PC-3 (cell line): ENCODE results near the gene PDYN. TPM values are rescaled to one million over a fixed set of nuclear protein-coding genes. Genes with fewer than 3 reads are reported as not detected.

Experiments
- ATAC-seq: fragments of 200-7000 bp; cut with Tn5 transposase; 2 replicates; pipeline ENCODE4 v1.9.1; 2020; ENCODE audit warnings: mild to moderate bottlenecking, moderate library complexity
- BruUV-seq: library from RNA; stranded (reverse); fragments of 400-500 nt; replicated peaks from 2 replicates; lab custom pipeline; 2021; lab: Mats Ljungman, UMichigan
- CTCF ChIA-PET: fragments of 300-600 bp; sonication (Branson Sonifier 250); formaldehyde crosslinking; loops from one replicate; lab custom pipeline; 2022; ENCODE audit warnings: antibody characterized with exemption; lab: Charles Lee
- POLR2A ChIA-PET: fragments of 300-600 bp; sonication (Branson Sonifier 250); formaldehyde crosslinking; loops from one replicate; lab custom pipeline; 2022; ENCODE audit warnings: antibody characterized with exemption; ENCODE audit not compliant: unreplicated experiment; lab: Charles Lee
- DNase-seq: peaks from one replicate; pipeline ENCODE4 v3.0.0-alpha.2; 2015
- H2AFZ ChIP-seq: fragments of 300-600 bp; sonication (generic); 2 replicates; pipeline ENCODE4 v1.6.0; 2016; ENCODE audit warnings: antibody characterized with exemption, low read length
- H3F3A ChIP-seq: fragments of 300-600 bp; sonication (generic); one replicate; pipeline ENCODE4 v1.6.0; 2017; ENCODE audit warnings: antibody characterized with exemption, low read length, control low read depth, mild to moderate bottlenecking; ENCODE audit not compliant: unreplicated experiment
- H3K27ac ChIP-seq: fragments of 300-600 bp; sonication (generic); 2 replicates; pipeline ENCODE4 v1.5.1; 2016; ENCODE audit warnings: mild to moderate bottlenecking, low read length
- H3K27me3 ChIP-seq: fragments of 300-600 bp; sonication (generic); 2 replicates; pipeline ENCODE4 v1.6.1; 2016; ENCODE audit warnings: low read length, mixed read lengths
- H3K36me3 ChIP-seq: fragments of 300-600 bp; sonication (generic); 2 replicates; pipeline ENCODE4 v1.6.1; 2016; ENCODE audit warnings: low read depth, mixed run types, low read length, mixed read lengths
- H3K4me1 ChIP-seq: fragments of 300-600 bp; sonication (generic); 2 replicates; pipeline ENCODE4 v1.5.1; 2016; ENCODE audit warnings: low read length; ENCODE audit not compliant: insufficient read depth
- H3K4me2 ChIP-seq: fragments of 300-600 bp; sonication (generic); 2 replicates; pipeline ENCODE4 v1.6.0; 2016; ENCODE audit warnings: low read length
- H3K4me3 ChIP-seq: fragments of 300-600 bp; sonication (generic); 2 replicates; pipeline ENCODE4 v1.5.1; 2016; ENCODE audit warnings: mild to moderate bottlenecking, low read length, mixed read lengths
- H3K79me2 ChIP-seq: fragments of 300-600 bp; sonication (generic); 2 replicates; pipeline ENCODE4 v1.6.1; 2017; ENCODE audit warnings: low read length, mixed read lengths
- H3K9ac ChIP-seq: fragments of 300-600 bp; sonication (generic); 2 replicates; pipeline ENCODE4 v1.6.0; 2016; ENCODE audit warnings: mild to moderate bottlenecking, low read length
- H3K9me2 ChIP-seq: fragments of 300-600 bp; sonication (generic); replicated peaks from 2 replicates; pipeline ENCODE4 v1.6.1; 2016; ENCODE audit warnings: mixed run types, low read length, mixed read lengths
- H3K9me3 ChIP-seq: fragments of 300-600 bp; sonication (generic); 2 replicates; pipeline ENCODE4 v1.6.1; 2016; ENCODE audit warnings: low read length, mixed read lengths
- H4K20me1 ChIP-seq: fragments of 300-600 bp; sonication (generic); 2 replicates; pipeline ENCODE4 v1.6.1; 2016; ENCODE audit warnings: low read length, mixed read lengths
- EZH2 ChIP-seq: fragments of 300-600 bp; sonication (generic); IDR thresholded peaks from one replicate; pipeline ENCODE4 v1.6.1; 2017; ENCODE audit warnings: antibody characterized with exemption, mild to moderate bottlenecking, low read length; ENCODE audit not compliant: unreplicated experiment
- EZH2phosphoT487 ChIP-seq: fragments of 300-600 bp; sonication (generic); IDR thresholded peaks from 2 replicates; pipeline ENCODE4 v1.6.1; 2018; ENCODE audit warnings: mild to moderate bottlenecking, antibody characterized with exemption, low read length, borderline replicate concordance
- intact Hi-C: fragments of 100-400 bp; cut with micrococcal nuclease; formaldehyde crosslinking; loops from 2 replicates; pipeline ENCODE4 v1.9.0; 2023
- total RNA-seq: library from RNA; depleted of rRNA; stranded (reverse); fragments of >200 nt; gene quantifications from 2 replicates; pipeline ENCODE4 v1.2.3, GENCODE V29; 2014
- TF ChIP-seq, protein P1 (sequence below): fragments of 300-600 bp; sonication (generic); conservative IDR thresholded peaks from 2 replicates; pipeline ENCODE4 v1.5.1; 2017; ENCODE audit warnings: antibody characterized with exemption, low read depth, mild to moderate bottlenecking, low read length

Gene PDYN
- total RNA-seq, 1 experiment from 2014 or later, result not detected

DNA sequence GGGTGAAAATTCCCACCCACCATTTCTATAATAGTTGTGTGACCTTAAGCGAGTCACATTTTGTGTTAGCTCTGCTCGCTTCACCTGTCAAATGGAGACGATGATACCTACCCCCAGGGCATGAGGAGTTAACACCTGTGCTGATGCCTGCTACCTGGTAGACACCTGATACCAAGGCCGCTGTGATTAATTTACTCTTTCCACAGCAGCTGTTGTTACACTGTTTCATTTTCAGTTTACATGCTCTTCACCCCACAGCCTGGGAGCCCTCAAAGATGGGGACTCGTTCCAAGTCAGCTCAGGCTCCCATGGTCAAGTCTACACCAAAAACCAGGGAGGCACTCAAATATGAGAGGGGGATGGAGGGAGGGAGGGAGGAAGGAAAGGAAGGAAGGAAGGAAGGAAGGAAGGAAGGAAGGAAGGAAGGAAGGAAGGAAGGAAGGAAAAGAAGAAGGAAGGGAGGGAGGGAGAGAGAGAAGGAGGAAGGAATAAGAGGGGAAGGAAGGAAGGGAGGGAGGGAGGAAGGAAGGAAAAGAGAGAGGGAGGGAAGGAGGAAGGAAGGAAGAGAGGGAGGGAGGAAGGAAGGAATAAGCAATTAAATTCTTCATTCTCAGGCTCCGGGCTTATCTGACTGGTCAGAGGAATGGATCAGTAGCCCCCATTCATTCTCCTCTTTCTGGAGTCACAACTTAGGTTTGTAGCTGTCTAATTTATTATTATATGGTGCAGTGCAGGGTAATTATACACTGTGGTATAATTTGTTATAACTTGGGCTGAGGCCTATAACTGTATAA lies 40.9 kb downstream of the PDYN start:
- ATAC-seq (no peak), DNase-seq (no peak)
- intact Hi-C loops, result no loop called here
- TF ChIP-seq EZH2 (no peak), EZH2phosphoT487 (no peak)
- TF ChIP-seq, protein P1, sequence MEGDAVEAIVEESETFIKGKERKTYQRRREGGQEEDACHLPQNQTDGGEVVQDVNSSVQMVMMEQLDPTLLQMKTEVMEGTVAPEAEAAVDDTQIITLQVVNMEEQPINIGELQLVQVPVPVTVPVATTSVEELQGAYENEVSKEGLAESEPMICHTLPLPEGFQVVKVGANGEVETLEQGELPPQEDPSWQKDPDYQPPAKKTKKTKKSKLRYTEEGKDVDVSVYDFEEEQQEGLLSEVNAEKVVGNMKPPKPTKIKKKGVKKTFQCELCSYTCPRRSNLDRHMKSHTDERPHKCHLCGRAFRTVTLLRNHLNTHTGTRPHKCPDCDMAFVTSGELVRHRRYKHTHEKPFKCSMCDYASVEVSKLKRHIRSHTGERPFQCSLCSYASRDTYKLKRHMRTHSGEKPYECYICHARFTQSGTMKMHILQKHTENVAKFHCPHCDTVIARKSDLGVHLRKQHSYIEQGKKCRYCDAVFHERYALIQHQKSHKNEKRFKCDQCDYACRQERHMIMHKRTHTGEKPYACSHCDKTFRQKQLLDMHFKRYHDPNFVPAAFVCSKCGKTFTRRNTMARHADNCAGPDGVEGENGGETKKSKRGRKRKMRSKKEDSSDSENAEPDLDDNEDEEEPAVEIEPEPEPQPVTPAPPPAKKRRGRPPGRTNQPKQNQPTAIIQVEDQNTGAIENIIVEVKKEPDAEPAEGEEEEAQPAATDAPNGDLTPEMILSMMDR, result no peak
- H3K36me3 ChIP-seq, result no peaks in the 10 kb centered on the region
- H3K9ac ChIP-seq, result no peak overlapping the region
- no peak overlapping the region for H3K4me3 ChIP-seq
- no peak overlapping the region for H2AFZ ChIP-seq
- POLR2A ChIA-PET, result no interaction called here
- no peaks in the 10 kb centered on the region for H3F3A ChIP-seq
- H3K9me2 ChIP-seq, result no peaks in the 10 kb centered on the region
- H3K4me1 ChIP-seq, result no peaks in the 10 kb centered on the region
- peaks cover 17% of the 10 kb centered on the region for H3K27me3 ChIP-seq
- no peak overlapping the region for H3K4me2 ChIP-seq
- no TSS peak for BruUV-seq
- no peaks in the 10 kb centered on the region for H3K79me2 ChIP-seq
- H4K20me1 ChIP-seq, result no peaks in the 10 kb centered on the region
- no peaks in the 10 kb centered on the region for H3K9me3 ChIP-seq
- CTCF ChIA-PET, result no interaction called here
- H3K27ac ChIP-seq, result no peak overlapping the region

- BruUV-seq, result no TSS peak
- H3K4me2 ChIP-seq, result no peak overlapping the region
- no peaks in the 10 kb centered on the region for H3K9me3 ChIP-seq
- no peaks in the 10 kb centered on the region for H4K20me1 ChIP-seq
- no peak overlapping the region for H2AFZ ChIP-seq
- no peaks in the 10 kb centered on the region for H3K79me2 ChIP-seq
- H3K4me1 ChIP-seq, result peaks cover 6% of the 10 kb centered on the region; the same call in 1 of the 2 replicates
- ChIA-PET CTCF (no interaction called here), POLR2A (no interaction called here)
- no peak for DNase-seq
- H3K36me3 ChIP-seq, result no peaks in the 10 kb centered on the region
- no peak overlapping the region for H3K27ac ChIP-seq
- no peak overlapping the region for H3K9ac ChIP-seq
- no peak for ATAC-seq
- no peaks in the 10 kb centered on the region for H3F3A ChIP-seq
- H3K4me3 ChIP-seq, result no peak overlapping the region
- TF ChIP-seq EZH2phosphoT487, result no peak
- intact Hi-C loops, result no loop called here
- H3K9me2 ChIP-seq, result no peaks in the 10 kb centered on the region
- H3K27me3 ChIP-seq, result peaks cover 16% of the 10 kb centered on the region
Observed at GRCh38 chr20:1951436-1952115, 42.3 kb downstream of the PDYN start.

DNA sequence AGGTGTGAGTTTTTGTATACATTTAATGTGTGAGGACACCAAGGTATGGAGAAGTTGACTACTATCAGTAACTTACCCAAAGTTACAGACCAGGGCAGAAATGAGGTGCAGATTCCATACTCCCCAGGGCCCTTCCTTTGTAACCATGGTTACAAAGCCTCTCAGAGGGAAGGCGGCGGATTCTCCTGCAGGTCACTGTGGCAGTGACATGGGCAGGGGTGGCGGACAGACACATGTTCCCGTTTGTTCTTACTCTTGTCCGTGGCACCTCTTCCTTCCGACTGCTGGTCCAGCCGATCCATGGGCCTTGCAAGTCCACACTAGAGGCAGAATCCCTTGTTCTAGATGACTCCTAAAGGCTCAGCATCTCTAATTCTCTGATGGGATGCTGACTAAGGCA lies 43.0 kb downstream of the PDYN start:
- no TSS peak for BruUV-seq
- peaks cover 6% of the 10 kb centered on the region; the same call in 1 of the 2 replicates for H3K4me1 ChIP-seq
- ATAC-seq (no peak), DNase-seq (no peak)
- no peak overlapping the region for H3K27ac ChIP-seq
- no peak overlapping the region for H3K4me2 ChIP-seq
- peaks cover 21% of the 10 kb centered on the region for H3K27me3 ChIP-seq
- H3K9me3 ChIP-seq, result no peaks in the 10 kb centered on the region
- no peak overlapping the region for H2AFZ ChIP-seq
- ChIA-PET POLR2A (no interaction called here), CTCF (no interaction called here)
- H3K4me3 ChIP-seq, result no peak overlapping the region
- no peaks in the 10 kb centered on the region for H3K79me2 ChIP-seq
- H4K20me1 ChIP-seq, result no peaks in the 10 kb centered on the region
- H3K36me3 ChIP-seq, result no peaks in the 10 kb centered on the region
- no peaks in the 10 kb centered on the region for H3F3A ChIP-seq
- no peak overlapping the region for H3K9ac ChIP-seq
- TF ChIP-seq EZH2phosphoT487 (no peak), EZH2 (no peak)
- TF ChIP-seq, protein P1, result no peak
- H3K9me2 ChIP-seq, result no peaks in the 10 kb centered on the region
- intact Hi-C loops, result no loop called here
